OCI-M2 (cell line): ENCODE data around the gene MET.
"Not testable (repeated sequence)": the region's sequence is repeated elsewhere in the genome, so short reads cannot be mapped to it uniquely, and the experiment has no call there.

Source experiments
- DNase-seq: peaks from one replicate; lab custom pipeline; 2025; ENCODE audit not compliant: unreplicated experiment; lab: John Stamatoyannopoulos, UW

MET gene

DNA sequence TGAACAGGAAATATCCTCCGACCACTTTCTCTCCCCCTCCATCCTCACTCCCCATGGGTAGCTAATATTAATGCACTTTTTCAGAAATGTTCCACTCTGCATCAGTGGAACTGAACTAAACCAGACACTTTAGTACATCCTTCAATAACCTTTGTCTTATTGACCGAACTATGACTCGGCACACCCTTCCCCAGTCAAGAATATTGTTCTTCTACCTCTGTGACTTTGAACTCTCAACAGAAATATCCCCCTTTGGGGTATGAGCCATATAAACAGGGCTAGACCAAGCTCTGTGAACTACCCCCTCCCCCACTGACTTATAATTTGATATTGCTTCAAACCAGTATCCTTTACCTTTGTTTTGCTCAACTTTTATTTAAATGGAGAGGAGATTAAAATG, 132.5 kb downstream of the MET start:
- DNase-seq, result no peak

DNA sequence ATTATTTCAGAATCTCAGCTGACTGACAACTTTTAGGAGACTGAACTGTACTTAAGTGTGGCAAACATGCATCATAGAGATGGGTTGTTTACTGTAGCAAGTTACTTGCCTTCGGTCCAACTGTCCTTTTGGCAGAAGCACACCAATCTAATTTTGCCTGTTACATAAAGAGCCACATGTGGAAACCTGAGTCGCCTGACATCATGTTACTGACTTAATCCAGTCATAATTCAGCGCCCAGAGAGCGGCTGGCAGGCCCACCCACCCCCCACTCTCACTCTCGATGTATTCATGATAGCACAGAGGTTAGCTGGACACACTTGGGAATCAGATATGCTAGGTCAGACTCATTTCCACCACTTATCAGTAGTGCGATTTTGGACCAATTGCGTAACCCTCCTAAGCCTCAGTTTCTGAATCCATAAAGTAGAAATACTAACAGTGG, 133.1 kb downstream of the MET start:
- no peak for DNase-seq

DNA sequence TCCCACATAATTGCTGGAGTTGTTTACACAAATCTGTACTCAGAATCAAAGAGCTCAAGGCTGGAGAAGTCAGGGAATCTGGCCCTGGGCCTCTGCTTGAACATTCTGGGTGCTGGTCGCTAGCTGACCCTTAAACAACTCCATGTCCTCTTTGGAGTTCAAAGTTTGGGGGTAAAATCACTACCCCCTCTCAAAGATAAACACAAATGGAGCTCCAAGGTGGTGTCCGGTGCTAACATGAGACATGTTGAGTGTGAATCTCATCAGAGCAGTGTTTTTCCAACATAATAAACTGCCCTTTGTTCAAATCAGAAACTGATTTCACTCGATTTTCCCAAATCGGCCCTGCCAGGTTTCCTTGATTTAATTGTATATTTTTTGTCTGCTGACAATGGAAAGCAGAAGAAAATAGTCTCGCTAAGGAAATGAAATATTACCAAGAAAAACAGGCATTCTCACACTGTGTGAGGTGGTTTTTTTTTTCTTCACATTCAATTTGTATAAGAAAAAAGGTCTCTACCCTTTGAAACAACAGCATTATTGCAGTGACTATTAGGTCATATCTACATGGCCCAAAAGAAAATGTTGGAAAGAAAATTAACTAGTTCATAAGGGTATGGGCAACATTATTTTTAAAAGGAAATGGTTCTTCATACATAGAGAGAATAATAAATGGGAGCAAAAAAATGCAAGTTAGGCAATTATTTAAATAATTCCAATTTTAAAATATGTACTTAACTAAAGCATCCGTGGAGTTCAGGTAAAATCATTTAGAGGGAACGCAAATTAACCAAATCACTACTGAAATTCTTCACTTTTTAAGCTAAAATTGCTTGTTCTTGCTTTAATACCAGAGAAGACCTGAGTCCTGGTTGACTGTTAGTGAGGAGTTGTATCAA, 134.3 kb downstream of the MET start:
- DNase-seq, result no peak

DNA sequence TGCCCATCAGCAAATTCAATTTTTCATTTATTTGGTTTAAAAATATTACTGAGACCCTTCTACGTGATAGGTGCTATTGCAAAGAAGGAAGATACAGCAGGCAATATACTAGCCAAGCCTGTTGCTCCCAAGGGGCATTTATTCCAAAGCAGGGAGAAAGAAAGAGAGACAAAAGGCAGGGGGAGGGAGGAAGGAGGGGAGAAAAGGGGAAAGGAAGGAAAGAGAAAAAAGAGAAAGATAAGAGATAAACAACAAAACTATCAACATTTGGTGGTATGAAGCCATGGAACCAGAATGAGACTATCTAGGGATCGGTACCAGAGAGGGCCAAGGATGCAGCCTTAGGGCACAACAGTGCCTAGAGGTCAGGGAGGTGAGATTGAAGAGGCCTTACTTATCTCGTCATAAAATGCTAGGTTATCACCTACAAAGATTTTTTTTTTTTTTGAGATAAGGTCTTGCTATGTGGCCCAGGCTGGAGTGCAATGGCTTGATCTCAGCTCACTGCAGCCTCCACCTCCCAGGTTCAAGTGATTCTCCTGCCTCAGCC, 135.1 kb downstream of the MET start:
- DNase-seq, result no peak

DNA sequence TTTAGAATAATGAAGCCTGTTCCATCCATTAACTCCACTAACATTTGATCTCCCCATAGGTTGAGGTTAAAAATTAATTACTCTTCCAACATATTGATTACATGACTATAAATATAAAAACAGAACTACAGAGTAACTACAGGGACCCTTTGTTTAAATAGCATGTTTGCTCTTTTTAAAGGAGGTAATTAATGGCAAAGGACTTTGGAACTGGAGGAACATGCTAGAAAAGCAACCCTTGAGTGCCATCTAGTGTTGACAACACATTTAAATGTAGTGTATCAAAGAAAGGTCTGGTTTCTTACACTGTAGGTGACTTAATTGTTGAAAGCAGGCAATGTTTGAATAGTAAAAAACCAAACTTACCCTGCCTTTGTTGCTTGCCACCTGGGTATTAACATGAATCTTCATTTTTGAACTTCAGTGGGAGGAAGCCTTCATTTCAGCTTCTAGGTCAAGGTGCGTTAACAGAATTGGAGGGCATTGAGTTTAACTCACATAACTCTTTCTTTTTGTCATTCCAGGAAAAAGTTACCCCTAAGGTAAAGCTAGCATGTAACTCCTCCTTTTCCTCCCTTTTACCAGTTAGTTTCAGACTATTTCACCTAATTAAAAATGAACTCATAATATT, 137.8 kb downstream of the MET start:
- peak; percentile 67 for DNase-seq

DNA sequence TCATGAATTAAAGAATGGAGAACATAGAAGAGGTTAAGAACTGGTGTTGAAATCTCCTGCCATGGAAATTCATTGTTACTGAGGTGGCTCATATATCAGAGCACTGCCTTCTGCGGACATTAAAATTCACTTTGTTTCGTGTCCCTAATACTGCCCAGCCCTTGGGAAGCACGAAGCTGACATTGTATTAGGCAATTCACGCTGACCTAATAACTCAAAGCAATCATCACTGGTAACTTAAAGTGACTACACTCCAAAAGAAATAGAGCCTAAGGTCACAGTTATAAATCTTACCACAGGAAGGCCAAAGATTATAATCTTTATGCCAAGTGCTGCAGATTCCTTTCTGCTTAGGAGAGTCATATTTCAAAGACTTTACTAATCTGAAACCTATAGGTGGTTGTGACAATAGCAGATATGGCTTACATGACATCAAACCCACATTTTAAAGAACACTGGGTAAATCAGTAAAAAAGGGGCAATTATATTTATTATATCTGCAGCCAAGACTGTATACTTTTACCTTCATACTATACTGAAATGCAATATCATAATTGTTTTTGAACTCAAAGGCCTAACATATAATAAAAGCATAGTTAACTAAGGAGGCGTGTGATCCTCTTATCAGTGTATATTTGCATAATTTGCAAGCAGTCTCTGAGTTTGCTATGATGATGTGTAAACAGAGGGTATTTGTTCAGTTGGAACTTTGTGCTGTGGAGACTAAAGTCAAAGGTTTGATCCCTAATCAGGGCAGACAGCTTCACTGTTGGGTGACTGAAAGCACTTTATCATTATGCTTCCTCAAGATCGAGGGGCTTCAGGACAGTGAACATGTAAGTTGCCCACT, 138.5 kb downstream of the MET start:
- no peak for DNase-seq

DNA sequence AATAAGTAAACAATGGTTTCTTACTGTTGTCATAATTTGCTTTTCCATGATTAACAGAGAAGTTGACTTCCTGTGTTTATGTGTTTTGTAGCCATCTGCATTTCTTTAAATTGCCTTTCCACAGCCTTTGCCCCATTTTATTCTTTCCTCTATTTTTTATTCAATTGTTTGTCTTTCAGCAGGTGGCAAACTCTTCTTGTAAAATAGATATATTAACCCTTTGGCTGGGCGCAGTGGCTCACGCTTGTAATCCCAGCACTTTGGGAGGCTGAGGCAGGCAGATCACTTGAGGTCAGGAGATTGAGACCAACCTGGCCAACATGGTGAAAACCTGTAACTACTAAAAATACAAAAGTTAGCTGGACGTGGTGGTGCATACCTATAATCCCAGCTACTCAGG, 139.8 kb downstream of the MET start:
- no peak for DNase-seq

DNA sequence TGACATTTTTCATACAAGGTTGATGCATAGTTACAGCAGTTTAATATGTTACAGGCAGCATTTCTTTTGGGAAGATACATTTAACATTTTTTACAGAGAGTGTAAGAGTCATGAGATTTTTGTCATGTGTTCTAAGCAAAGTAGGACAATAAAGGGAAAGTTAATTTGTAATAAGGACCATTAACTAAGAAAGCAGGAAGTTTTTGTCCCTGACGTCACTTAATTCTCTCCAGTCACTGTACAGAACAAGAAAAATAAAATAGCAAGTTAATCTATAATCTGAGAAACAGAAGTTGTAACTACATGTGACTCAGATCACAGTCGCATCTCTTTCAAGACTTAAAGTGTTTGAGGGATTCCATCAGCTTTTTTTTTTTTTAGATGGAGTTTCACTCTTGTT, 140.9 kb downstream of the MET start:
- no peak for DNase-seq

DNA sequence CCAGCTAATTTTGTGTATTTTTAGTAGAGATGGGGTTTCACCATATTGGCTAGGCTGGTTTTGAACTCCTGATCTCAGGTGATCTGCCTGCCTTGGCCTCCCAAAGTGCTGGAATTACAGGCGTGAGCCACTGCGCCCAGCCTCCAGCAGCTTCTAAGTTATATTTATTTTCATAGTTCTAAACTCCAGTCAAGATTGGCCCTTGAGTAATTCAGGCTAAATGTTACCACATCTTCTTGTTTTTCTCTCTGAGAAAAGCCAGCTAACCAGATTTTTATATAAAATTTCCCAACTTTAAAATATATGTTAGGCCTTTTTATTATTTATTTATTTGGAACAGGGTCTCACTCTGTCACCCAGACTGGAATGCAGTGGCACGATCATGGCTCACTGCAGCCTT, 141.4 kb downstream of the MET start:
- DNase-seq, result not testable (repeated sequence)

DNA sequence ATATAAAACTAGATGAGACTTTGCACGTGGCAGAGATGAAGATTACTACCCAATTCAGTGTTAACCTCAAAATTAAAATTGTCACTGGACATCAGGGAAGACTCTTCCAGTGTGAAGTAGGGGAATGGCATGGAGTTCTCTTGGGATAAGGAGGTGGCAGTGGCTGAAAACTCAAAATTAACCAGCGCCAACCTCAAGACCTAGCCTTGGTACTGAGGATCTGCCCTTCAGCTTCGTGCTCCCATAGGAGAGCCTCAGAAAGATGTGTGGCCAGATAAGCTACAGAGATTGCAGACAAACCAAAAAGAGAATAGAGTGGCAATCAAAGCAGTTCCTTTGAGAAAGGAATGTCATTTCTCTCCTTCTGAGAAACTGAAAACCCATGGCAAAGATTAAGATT, 143.0 kb downstream of the MET start:
- DNase-seq, result no peak

DNA sequence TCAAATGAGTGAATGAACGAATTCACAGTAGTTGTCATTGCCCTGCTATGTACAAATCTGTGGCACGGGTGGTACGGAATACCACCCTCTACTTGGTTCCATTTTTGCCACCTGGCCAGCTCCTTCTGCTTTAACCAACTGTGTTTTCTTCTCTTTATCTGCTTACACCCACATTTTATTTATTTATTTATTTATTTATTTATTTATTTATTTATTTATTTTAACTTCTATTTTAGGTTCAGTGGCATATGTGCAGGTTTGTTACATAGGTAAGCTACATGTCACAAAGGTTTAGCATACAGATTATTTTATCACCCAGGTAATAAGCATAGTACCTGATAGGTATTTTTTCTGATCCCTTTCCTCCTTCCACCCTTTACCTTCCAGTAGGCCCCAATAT, 148.2 kb downstream of the MET start:
- no peak for DNase-seq

DNA sequence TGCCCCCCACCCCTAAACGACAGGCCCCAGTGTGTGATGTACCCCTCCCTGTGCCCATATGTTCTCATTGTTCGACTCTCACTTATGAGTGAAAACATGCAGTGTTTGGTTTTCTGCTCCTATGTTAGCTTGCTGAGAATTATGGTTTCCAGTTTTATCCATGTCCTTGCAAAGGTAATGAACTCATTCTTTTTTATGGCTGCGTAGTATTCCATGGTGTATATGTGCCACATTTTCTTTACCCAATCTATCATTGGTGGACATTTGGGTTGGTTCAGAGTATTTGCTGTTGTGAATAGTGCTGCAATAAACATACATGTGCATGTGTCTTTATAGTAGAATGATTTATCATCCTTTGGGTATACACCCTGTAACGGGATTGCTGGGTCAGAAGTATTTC, 149.7 kb downstream of the MET start:
- DNase-seq, result not testable (repeated sequence)

DNA sequence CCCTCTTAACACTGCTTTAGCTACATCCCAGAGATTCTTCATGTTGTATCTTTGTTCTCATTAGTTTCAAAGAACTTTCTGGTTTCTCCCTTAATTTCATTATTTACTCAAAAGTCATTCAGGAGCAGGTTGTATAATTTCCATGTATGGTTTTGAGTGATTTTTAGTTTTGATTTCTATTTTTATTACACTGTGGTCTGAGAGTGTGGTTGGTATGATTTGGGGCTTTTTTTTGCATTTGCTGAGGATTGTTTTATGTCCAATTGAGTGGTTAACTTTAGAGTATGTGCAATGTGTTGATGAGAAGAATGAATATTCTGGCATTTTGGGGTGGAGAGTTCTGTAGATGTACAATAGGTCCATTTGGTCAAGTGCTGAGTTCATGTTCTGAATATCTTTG, 152.5 kb downstream of the MET start:
- no peak for DNase-seq

DNA sequence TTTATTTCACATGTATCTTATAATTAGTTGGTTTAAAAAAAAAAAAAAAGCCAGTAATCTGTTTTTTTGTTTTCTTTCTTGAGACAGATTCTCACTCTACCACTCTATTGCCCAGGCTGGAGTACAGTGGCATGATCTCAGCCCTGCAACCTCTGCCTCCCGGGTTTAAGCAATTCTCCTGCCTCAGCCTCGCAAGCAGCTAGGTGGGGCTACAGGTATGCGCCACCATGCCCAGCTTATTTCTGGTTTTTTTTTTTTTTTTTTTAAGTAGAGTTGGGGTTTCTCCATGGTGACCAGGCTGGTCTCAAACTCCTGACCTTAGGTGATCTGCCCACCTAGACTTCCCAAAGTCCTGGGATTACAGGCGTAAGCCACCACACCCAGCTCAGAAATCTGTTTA, 156.3 kb downstream of the MET start:
- DNase-seq, result no peak

DNA sequence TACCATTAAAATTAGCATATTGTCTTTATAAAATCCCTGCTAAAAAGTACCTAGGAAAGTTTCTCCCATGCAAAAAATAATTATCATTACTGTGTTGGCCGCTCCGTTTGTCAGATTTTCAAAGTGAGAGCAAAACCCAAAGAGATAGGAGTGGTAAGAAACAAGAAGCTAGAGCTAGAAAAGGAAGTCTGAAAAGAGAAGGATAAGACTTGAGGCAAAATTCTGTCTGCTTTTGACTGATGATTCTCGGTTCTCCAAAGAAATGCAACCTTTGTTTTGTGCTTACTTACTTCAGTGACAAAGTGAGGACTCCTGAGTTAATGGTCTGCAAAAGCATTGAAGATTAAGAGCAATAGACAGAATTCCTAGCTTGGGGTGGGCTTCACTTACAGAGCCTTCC, 157.0 kb downstream of the MET start:
- no peak for DNase-seq

DNA sequence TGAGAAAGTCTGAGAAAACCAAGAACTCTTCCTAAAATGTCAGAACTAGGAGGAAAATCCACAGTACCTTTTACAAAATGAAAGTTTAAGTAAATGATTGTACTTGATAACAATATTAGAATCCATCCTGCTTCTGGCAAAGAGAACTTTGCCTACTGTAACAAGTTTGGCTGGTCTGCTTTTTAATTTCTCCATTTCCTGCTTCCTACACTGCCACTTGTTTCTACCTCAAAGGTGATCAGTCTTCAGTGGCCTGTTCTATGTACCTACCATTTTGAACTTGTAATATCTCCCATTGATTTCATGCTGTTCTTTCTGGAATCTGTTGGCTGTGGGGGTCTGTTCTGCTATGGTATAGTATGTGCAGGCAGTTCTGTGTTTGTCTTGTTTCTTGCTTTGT, 157.5 kb downstream of the MET start:
- no peak for DNase-seq

DNA sequence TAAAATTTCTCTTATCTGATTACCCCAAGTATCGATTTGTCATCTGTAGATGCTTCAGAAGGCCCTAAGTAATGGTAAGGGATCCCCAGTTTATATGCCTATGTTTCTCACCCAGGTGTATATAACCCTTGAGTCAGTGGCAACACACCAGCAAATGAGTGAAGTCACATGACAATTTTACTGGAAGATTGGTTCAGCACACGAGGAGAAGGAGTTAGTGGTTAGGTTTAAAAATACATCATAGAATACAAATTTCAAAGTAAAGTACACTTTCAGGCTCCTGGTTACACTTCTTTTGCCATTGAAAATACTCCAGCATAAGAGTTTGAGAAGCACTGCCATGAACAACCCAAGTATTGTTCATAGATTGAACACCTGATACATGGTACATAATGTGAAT, 160.7 kb downstream of the MET start:
- DNase-seq, result no peak

DNA sequence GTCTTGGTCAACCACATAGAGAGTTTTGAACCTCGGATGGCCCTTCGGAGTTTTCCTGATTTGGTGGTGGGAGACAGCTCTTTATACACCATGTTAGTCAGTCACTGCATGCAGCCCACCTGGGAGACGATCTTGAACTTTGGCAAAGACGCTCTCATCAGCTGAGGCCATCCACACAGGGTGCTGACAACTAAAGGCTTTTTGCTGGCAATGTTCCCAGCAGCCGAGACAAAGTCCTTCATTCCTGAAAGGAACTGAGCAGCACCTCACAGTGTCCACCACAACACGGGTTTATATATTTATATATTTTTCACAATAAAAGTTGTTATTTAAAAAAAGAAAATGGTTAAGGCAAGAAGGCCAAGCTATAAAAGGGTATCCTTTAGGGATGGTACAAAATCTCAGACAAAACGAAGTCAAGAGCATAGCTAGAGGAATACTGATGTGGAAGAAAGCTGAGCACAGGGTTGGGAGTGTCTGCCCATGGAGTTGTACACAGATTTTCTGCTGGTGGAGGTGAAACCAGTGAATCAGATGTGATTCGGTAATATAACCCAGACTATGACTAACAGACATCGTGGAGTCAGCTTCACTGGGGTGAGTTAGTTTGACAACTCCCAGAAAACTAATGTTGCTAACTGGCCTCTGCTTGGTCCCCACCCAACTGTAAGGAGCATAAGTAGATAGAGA, 163.0 kb downstream of the MET start:
- DNase-seq, result no peak

DNA sequence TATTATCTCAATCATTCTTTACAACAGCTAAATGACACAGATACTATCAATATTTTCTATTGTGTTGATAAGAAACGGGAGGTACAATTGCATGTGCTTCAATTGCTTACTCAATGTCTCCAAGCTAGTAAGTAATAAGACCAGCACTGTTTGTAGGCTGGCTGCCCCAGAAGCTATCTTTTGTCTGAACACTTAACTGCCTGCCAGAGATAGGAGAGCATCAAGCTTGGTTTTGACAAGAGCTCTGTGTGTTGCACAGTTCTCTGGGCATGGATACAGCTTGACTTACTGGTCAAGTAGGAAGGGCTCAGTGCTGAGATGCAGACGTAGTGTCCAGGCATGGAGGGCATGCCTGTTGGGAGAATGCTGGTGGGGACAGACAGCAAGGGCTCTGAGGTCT, 164.1 kb downstream of the MET start:
- no peak for DNase-seq

DNA sequence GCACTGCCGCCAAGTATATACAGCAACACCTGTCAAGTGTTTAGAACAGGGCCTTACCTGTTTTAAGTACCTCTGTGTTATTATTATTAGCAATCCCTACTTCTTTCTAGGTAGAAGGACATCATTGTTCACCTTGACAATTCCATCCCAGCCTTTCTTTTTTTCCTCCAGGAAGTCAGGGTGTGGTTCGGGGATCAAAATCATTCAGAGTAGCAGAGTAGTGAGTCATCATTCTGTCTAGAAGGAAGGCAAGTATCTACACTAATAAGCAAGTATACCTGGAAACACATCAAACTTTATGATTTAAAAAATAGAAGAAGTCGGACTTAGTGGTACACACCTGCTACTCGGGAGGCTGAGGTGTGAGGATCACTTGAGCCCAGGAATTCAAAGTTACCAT, 164.9 kb downstream of the MET start:
- DNase-seq, result no peak

DNA sequence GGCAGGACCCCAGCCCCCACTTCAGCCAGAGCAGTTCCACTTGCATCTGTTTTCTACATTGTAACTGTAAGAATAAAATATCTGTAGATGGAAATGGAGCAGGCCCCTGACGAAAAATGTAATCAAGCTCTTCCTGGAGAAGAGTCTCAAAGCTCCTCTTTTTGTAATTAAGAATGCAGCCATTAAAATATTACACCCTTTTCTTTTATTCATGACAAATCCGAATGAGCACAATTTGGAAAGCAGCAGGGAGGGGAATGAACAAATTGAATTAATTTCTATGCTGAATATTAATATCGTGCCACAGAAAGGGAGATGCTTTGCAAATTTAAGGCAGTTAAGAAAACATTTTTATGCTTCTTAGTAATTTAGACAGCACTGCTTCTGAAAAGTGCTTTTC, 165.6 kb downstream of the MET start:
- DNase-seq, result no peak
